ENCODE measurements around the gene IGFBP5. TPM values are rescaled to one million over a fixed set of nuclear protein-coding genes. Genes with fewer than 3 reads are reported as not detected.
A peak's percentile ranks its signal among the peaks of the same experiment; 100 is the strongest.

Gene IGFBP5
- total RNA-seq, 1 experiment from 2014 or later = not detected

- no peak overlapping the region for H3K4me3 Mint-ChIP-seq (ENCODE audit: unreplicated experiment)
- ChIA-PET CTCF (interaction anchor here (0.6 to 6.4 kb wide), 27 partner anchors 10 to 1088 kb away, joined by 3 to 62 read pairs (median 5); no protein-coding TSS in a partner anchor), POLR2A (interaction anchor here (0.7 kb wide), 1 partner anchor 587 kb away, joined by 3 read pairs; no protein-coding TSS in a partner anchor)
- no peaks in the 10 kb centered on the region for H3K9me3 Mint-ChIP-seq (ENCODE audit: unreplicated experiment)
- peak; percentile 52 for TF ChIP-seq CTCF (IDR thresholded peaks at IDR 0.05; ENCODE audit: unreplicated experiment)
- intact Hi-C loops (cut with micrococcal nuclease) = loop anchor here (1.0 to 5.0 kb wide), 2 partner anchors 80 to 1016 kb away; no protein-coding TSS in a partner anchor
- H3K27ac Mint-ChIP-seq (ENCODE audit: low read depth, unreplicated experiment) = no peak overlapping the region
- BruUV-seq (replicated peaks) = no TSS peak
- H3K27me3 Mint-ChIP-seq (ENCODE audit: insufficient read depth, unreplicated experiment) = no peaks in the 10 kb centered on the region
- peaks cover 25% of the 10 kb centered on the region for H3K4me1 Mint-ChIP-seq (ENCODE audit: insufficient read depth, unreplicated experiment)
- peak; percentile 37 for DNase-seq (ENCODE audit: unreplicated experiment)
- no peaks in the 10 kb centered on the region for H3K36me3 Mint-ChIP-seq (ENCODE audit: insufficient read depth, unreplicated experiment)
Measured at GRCh38 chr2:216696751-216697560, 1.6 kb upstream of the IGFBP5 start.

GRCh38 chr2:216696321-216696720 lies 972 bp upstream of the IGFBP5 start:
- Mint-ChIP-seq H3K27ac (ENCODE audit: low read depth, unreplicated experiment) (peak overlapping the region; percentile 25), H3K9me3 (ENCODE audit: unreplicated experiment) (no peaks in the 10 kb centered on the region)

GRCh38 chr2:216694826-216695217 lies 527 bp downstream of the IGFBP5 start:
- Mint-ChIP-seq H3K9me3 (ENCODE audit: unreplicated experiment) (no peaks in the 10 kb centered on the region), H3K27ac (ENCODE audit: low read depth, unreplicated experiment) (no peak overlapping the region), H3K27me3 (ENCODE audit: insufficient read depth, unreplicated experiment) (no peaks in the 10 kb centered on the region), H3K4me3 (ENCODE audit: unreplicated experiment) (no peak overlapping the region), H3K36me3 (ENCODE audit: insufficient read depth, unreplicated experiment) (no peaks in the 10 kb centered on the region), H3K4me1 (ENCODE audit: insufficient read depth, unreplicated experiment) (peaks cover 33% of the 10 kb centered on the region)
- CTCF ChIA-PET = interaction anchor here (0.6 to 6.4 kb wide), 15 partner anchors 11 to 1044 kb away, joined by 3 to 62 read pairs (median 6); no protein-coding TSS in a partner anchor
- no TSS peak for BruUV-seq (replicated peaks)
- POLR2A ChIA-PET = no interaction called here
- TF ChIP-seq CTCF (IDR thresholded peaks at IDR 0.05; ENCODE audit: unreplicated experiment) = no peak
- intact Hi-C loops (cut with micrococcal nuclease) = loop anchor here (5.0 kb wide), 1 partner anchor 82 kb away; no protein-coding TSS in a partner anchor
- DNase-seq (ENCODE audit: unreplicated experiment) = no peak

More at GRCh38 chr2:216696321-216696720, 972 bp upstream of the IGFBP5 start:
- intact Hi-C loops (cut with micrococcal nuclease) = loop anchor here (1.0 to 5.0 kb wide), 2 partner anchors 81 to 1017 kb away; no protein-coding TSS in a partner anchor
- no peak overlapping the region for H3K4me3 Mint-ChIP-seq (ENCODE audit: unreplicated experiment)
- no TSS peak for BruUV-seq (replicated peaks)
- CTCF ChIA-PET = interaction anchor here (0.6 to 6.4 kb wide), 24 partner anchors 9 to 1027 kb away, joined by 3 to 62 read pairs (median 4); no protein-coding TSS in a partner anchor
- POLR2A ChIA-PET = no interaction called here
- no peaks in the 10 kb centered on the region for H3K36me3 Mint-ChIP-seq (ENCODE audit: insufficient read depth, unreplicated experiment)
- DNase-seq (ENCODE audit: unreplicated experiment) = no peak
- TF ChIP-seq CTCF (IDR thresholded peaks at IDR 0.05; ENCODE audit: unreplicated experiment) = no peak
- H3K27me3 Mint-ChIP-seq (ENCODE audit: insufficient read depth, unreplicated experiment) = no peaks in the 10 kb centered on the region
- H3K4me1 Mint-ChIP-seq (ENCODE audit: insufficient read depth, unreplicated experiment) = peaks cover 30% of the 10 kb centered on the region

GRCh38 chr2:216694082-216694825 lies 1.1 kb downstream of the IGFBP5 start:
- TF ChIP-seq CTCF (IDR thresholded peaks at IDR 0.05; ENCODE audit: unreplicated experiment) = no peak
- DNase-seq (ENCODE audit: unreplicated experiment) = no peak
- intact Hi-C loops (cut with micrococcal nuclease) = no loop called here
- no TSS peak for BruUV-seq (replicated peaks)
- Mint-ChIP-seq H3K4me3 (ENCODE audit: unreplicated experiment) (no peak overlapping the region), H3K4me1 (ENCODE audit: insufficient read depth, unreplicated experiment) (peaks cover 33% of the 10 kb centered on the region), H3K9me3 (ENCODE audit: unreplicated experiment) (no peaks in the 10 kb centered on the region), H3K36me3 (ENCODE audit: insufficient read depth, unreplicated experiment) (no peaks in the 10 kb centered on the region), H3K27me3 (ENCODE audit: insufficient read depth, unreplicated experiment) (no peaks in the 10 kb centered on the region), H3K27ac (ENCODE audit: low read depth, unreplicated experiment) (no peak overlapping the region)
- ChIA-PET POLR2A (interaction anchor here (1.3 kb wide), 1 partner anchor 10 kb away, joined by 4 read pairs; no protein-coding TSS in a partner anchor), CTCF (interaction anchor here (0.5 to 6.0 kb wide), 9 partner anchors 20 to 1019 kb away, joined by 3 to 60 read pairs (median 7); no protein-coding TSS in a partner anchor)

Measured in MCF 10A (cell line).